Thyroid gland (tissue), 4 donors: ENCODE data around the gene SND1. TPM values are rescaled to one million over a fixed set of nuclear protein-coding genes. Genes with fewer than 3 reads are reported as not detected.

ENCODE experiments used
- DNase-seq, 2 donors: peaks; one replicate each; pipeline ENCODE4 v3.0.0-alpha.2; 2019
- H3K27ac ChIP-seq, 3 donors: fragments of 200-600 bp; sonication (generic); 1 replicate in 2 of 3; 2 replicates in 1 of 3; pipeline ENCODE4 v1.5.1; 2016 to 2019; ENCODE audit warnings: mild to moderate bottlenecking in 1 of 3, moderate library complexity in 1 of 3
- H3K27me3 ChIP-seq: fragments of 200-600 bp; sonication (generic); one replicate; pipeline ENCODE4 v1.5.1; 2019
- H3K36me3 ChIP-seq, 2 donors: fragments of 200-600 bp; sonication (generic); one replicate each; pipeline ENCODE4 v1.5.1; 2016 to 2019
- H3K4me1 ChIP-seq, 2 donors: fragments of 200-600 bp; sonication (generic); one replicate each; pipeline ENCODE4 v1.5.1; 2017 to 2019
- H3K4me3 ChIP-seq, 3 donors: fragments of 200-600 bp; sonication (generic); replicated peaks in 1 of 3; 1 replicate in 2 of 3; 2 replicates in 1 of 3; pipeline ENCODE4 v1.5.1; 2016; ENCODE audit warnings: mild to moderate bottlenecking in 1 of 3
- H3K9me3 ChIP-seq: fragments of 200-600 bp; sonication (generic); one replicate; pipeline ENCODE4 v1.5.1; 2017
- POLR2A ChIP-seq, 2 donors: fragments of 450-650 bp; IDR thresholded peaks; one replicate each; pipeline ENCODE4 v1.6.1; 2017; ENCODE audit warnings: antibody characterized with exemption in 2 of 2, mild to moderate bottlenecking in 2 of 2, moderate library complexity in 1 of 2
- WGBS, 2 donors: methylation state at CpG; one replicate each; pipeline ENCODE4 v1.1.5; 2017; 5-methylcytosine and 5-hydroxymethylcytosine counted together
- intact Hi-C: fragments of 100-400 bp; cut with DNase I; formaldehyde crosslinking; loops from one replicate; pipeline ENCODE4 v1.15.1; 2023
- total RNA-seq, 4 donors: library from RNA; depleted of rRNA; stranded (reverse); fragments of >200 nt; gene quantifications; one replicate each; pipeline ENCODE4 v1.2.3, GENCODE V29; 2016
- TF ChIP-seq, protein P1 (sequence below), 6 experiments: fragments of 200-600 bp in 3 of 6; fragments of 450-650 bp in 3 of 6; sonication (generic) in 3 of 6; IDR thresholded peaks; one replicate each; pipeline ENCODE4 v1.5.1; 2016 to 2019; ENCODE audit warnings: antibody characterized with exemption in 6 of 6, mild to moderate bottlenecking in 2 of 6, inconsistent platforms in 1 of 6, moderate library complexity in 1 of 6

SND1 gene
- total RNA-seq, 4 donors from 2014 or later, result 126 to 167 (median 144) TPM

GRCh38 chr7:127802845-127803244, 150.9 kb downstream of the SND1 start:
- no peaks in the 10 kb centered on the region for H3K27me3 ChIP-seq
- no peak for DNase-seq
- H3K27ac ChIP-seq, result no peak overlapping the region
- peaks cover 0 to 4% of the 10 kb centered on the region in 2 donors for H3K4me1 ChIP-seq
- H3K4me3 ChIP-seq, result no peak overlapping the region
- WGBS, 2 donors, result 94 to 95% methylated on average over 5 of the region's 5 CpGs
- no peaks in the 10 kb centered on the region for H3K9me3 ChIP-seq
- intact Hi-C loops, result no loop called here
- H3K36me3 ChIP-seq, result no peaks in the 10 kb centered on the region
- TF ChIP-seq, protein P1, sequence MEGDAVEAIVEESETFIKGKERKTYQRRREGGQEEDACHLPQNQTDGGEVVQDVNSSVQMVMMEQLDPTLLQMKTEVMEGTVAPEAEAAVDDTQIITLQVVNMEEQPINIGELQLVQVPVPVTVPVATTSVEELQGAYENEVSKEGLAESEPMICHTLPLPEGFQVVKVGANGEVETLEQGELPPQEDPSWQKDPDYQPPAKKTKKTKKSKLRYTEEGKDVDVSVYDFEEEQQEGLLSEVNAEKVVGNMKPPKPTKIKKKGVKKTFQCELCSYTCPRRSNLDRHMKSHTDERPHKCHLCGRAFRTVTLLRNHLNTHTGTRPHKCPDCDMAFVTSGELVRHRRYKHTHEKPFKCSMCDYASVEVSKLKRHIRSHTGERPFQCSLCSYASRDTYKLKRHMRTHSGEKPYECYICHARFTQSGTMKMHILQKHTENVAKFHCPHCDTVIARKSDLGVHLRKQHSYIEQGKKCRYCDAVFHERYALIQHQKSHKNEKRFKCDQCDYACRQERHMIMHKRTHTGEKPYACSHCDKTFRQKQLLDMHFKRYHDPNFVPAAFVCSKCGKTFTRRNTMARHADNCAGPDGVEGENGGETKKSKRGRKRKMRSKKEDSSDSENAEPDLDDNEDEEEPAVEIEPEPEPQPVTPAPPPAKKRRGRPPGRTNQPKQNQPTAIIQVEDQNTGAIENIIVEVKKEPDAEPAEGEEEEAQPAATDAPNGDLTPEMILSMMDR (IDR thresholded peaks at IDR 0.05), result no peak
- no peak for TF ChIP-seq POLR2A (IDR thresholded peaks at IDR 0.05)

DNA sequence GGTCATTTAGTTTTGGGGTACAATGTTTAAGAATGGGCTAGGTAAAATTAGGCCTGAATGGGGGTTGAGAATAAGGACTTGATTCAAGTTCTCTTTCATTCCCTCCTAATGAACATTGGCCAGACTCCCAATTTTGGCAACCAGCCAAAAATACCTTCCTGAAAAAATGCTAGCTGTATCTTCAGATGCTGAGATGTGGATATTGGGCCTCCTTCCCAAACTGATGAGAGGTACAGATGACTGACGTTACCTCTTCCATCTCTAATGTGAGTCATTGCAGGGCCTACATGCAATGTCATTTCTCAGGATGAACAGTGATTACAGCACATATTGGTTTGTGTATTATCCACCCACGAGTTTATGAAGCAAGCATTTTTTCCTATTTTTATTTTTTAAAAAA, 151.6 kb downstream of the SND1 start:
- Histone ChIP-seq H3K4me1 (no peaks in the 10 kb centered on the region), H3K27me3 (no peaks in the 10 kb centered on the region), H3K4me3 (no peak overlapping the region), H3K9me3 (no peaks in the 10 kb centered on the region), H3K27ac (no peak overlapping the region), H3K36me3 (no peaks in the 10 kb centered on the region)
- intact Hi-C loops, result no loop called here
- TF ChIP-seq, protein P1 (IDR thresholded peaks at IDR 0.05), result no peak
- TF ChIP-seq POLR2A (IDR thresholded peaks at IDR 0.05), result no peak
- DNase-seq, result no peak
- WGBS, 2 donors, result 90 to 92% methylated on average over 2 of the region's 2 CpGs

- no peaks in the 10 kb centered on the region for H3K9me3 ChIP-seq
- H3K27ac ChIP-seq, result no peak overlapping the region
- H3K27me3 ChIP-seq, result no peaks in the 10 kb centered on the region
- H3K4me1 ChIP-seq, result peaks cover 3 to 8% of the 10 kb centered on the region in 2 donors
- intact Hi-C loops, result no loop called here
- DNase-seq, result no peak
- no peak overlapping the region for H3K4me3 ChIP-seq
- 87% methylated on average over 6 of the region's 6 CpGs for WGBS, 2 donors
- no peaks in the 10 kb centered on the region for H3K36me3 ChIP-seq
- TF ChIP-seq POLR2A (IDR thresholded peaks at IDR 0.05), result no peak
- TF ChIP-seq, protein P1 (IDR thresholded peaks at IDR 0.05), result no peak
These were observed 155.3 kb downstream of the SND1 start for GRCh38 chr7:127807340-127807739.

GRCh38 chr7:127807829-127808228, 155.8 kb downstream of the SND1 start:
- DNase-seq, result no peak
- intact Hi-C loops, result no loop called here
- 86 to 95% methylated on average over 2 of the region's 2 CpGs for WGBS, 2 donors
- H3K9me3 ChIP-seq, result no peaks in the 10 kb centered on the region
- peaks cover 8 to 12% of the 10 kb centered on the region in 2 donors for H3K4me1 ChIP-seq
- H3K4me3 ChIP-seq, result no peak overlapping the region
- no peaks in the 10 kb centered on the region for H3K27me3 ChIP-seq
- no peaks in the 10 kb centered on the region for H3K36me3 ChIP-seq
- TF ChIP-seq, protein P1 (IDR thresholded peaks at IDR 0.05), result no peak
- TF ChIP-seq POLR2A (IDR thresholded peaks at IDR 0.05), result no peak
- no peak overlapping the region for H3K27ac ChIP-seq

DNA sequence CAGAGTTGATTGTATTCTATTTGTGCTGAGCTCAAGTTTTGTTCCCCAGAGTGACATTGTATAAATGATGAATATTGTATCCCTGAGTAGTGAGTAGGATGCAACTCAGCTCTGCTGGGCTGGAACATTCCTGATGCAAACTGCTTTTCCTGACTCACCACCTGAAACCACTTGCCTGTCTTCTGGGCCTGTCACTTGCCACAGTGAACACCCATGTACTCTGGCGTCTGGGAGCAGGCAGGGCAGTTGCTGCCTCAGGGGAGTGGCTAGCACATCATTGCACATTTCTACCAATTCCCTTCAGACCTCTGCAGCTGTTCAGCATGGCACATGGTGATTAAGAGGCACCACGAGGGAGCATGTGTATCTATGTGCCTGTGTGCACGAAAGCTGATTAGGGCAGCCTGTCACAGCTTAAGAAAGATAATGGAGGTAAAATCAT, 157.3 kb downstream of the SND1 start:
- Histone ChIP-seq H3K4me3 (no peak overlapping the region), H3K27ac (no peak overlapping the region), H3K27me3 (no peaks in the 10 kb centered on the region), H3K36me3 (no peaks in the 10 kb centered on the region), H3K4me1 (peaks cover 8 to 17% of the 10 kb centered on the region in 2 donors), H3K9me3 (no peaks in the 10 kb centered on the region)
- intact Hi-C loops, result no loop called here
- DNase-seq, result no peak
- 84 to 96% methylated on average over 2 to 3 of the region's 3 CpGs for WGBS, 2 donors
- no peak for TF ChIP-seq POLR2A (IDR thresholded peaks at IDR 0.05)
- TF ChIP-seq, protein P1 (IDR thresholded peaks at IDR 0.05), result no peak
